Endometrial microvascular endothelial cells (primary cell): Measurements from ENCODE around the gene ISCU. TPM values are rescaled to one million over a fixed set of nuclear protein-coding genes. Genes with fewer than 3 reads are reported as not detected.
"Not testable (repeated sequence)": the region's sequence is repeated elsewhere in the genome, so short reads cannot be mapped to it uniquely, and the experiment has no call there.

ENCODE experiments used
- in situ Hi-C: cut with HindIII; loops from 2 replicates; pipeline ENCODE4 v1.10.0; 2017; ENCODE audit warnings: low sequenced_read_pairs, low pct_unique_long_range_greater_than_20kb; ENCODE audit errors: inconsistent ontology term
- total RNA-seq: library from RNA; depleted of rRNA; stranded (reverse); fragments of >200 nt; gene quantifications from one replicate; pipeline ENCODE4 v1.2.3, GENCODE V29; 2015; ENCODE audit errors: inconsistent ontology term

Gene ISCU
- total RNA-seq, 1 donor from 2014 or later: 113 TPM

DNA sequence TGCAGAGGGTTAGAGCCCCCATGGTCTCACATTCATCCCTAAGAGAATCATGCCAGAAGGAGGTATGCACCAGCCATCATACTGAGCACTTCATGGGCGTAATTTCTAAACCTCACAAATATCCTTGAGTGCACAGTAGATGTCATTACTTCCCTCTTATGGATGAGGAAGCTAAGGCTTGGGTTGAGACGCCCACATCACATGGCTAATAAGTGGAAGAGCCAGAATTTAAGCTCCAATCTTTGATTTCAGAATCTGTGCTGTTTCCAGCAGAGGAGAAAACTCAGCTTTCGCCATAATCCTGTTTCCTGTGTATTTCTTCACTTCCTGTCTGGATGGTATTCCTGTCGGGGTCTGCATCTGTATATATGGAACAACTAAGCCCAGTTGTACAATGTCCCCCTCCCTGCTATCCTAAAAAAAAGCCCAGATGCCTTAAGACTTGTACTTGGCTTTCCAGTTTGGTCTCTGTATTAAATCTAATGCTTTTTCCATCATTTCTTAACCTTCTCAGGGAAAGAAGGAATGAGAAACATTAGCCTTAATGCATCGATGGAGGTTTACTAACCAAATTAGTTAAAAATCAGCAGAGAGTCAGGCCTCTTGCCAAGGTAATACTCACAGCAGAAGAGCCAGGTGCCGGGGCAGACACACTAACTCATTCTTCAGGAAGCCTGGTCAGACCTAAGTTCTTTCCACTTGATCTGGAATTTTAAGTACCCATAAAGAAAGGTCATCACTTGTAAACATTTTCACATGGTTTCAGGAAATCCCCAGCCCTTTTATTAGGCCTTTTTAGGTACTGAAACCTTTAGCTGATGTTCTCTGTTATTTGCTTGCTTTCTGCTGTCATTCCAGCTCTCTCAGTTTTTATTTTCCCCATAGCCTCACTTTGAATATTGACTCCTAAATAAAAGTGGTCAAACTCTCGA, 5.3 kb downstream of the ISCU start:
- in situ Hi-C loops: no loop called here

GRCh38 chr12:108568338-108569154, 6.2 kb downstream of the ISCU start:
- in situ Hi-C loops: no loop called here

DNA sequence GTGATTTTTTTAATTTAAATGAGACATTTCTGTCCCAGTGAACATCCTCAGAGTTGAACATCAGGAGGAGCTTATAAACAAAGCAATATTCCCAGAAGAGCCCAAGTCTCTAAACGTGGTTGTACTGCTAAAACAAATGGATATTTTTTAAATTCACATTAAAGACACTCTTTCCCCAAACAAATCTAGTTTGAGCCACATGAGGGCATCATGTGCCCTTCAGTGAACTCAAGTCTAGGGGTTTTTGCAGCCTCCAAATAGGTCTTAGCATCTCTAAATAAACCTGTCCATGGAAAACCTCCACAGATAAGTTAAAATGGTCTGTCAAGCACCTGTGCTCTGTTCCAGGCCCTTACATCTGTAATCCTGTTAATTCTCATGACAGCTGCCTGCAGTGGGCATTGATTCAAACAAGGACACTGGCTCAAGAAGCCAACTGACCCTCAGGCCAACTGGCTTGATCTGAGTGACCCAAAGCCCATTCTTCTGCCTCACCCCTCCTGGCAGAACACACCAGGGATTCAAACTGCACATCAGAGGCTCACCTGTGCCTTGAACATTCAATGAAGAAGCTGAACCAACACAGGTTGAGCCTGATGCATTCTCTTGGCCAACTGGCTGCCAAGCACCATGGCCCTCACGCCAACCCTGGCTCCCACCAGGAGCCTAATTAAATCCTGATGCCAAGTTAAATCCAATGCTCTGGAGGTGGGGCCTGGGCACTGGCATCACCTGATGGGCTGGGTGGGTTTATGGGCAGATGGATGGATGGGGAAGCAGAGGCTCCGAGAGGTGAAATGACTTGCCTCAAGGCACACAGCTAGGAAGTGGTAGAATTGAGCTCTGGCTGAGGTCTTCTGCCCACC, 8.6 kb downstream of the ISCU start:
- in situ Hi-C loops: no loop called here

- in situ Hi-C loops: no loop called here
These were observed 9.3 kb downstream of the ISCU start for GRCh38 chr12:108571609-108572165.

DNA sequence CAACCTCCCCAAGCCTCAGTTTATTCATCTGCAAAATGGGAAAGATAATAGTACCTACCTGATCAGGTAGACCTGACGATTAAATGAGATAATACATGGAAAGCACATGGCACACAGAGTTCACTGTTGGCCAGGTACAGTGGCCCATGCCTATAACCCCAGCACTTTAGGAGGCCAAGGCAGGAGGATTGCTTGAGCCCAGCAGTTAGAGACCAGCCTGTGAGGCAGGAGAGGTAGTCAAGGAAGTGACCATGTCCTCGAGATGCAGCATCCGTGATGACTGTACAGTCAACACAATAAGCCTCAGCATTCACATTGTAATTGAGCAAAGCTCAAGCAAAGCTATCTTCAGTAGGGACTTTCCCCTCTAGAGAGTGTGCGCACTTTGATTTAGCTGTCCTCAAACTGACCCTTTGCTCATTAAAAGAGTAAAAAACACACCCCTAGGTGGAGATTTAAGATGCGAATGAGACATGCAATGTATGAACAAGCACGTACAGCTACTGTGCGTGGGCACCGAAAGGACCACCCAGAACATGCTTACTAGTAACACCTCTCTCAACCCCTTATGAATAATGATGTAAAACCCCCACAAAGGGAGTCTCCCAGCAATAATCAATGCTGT, 9.9 kb downstream of the ISCU start:
- in situ Hi-C loops: no loop called here

DNA sequence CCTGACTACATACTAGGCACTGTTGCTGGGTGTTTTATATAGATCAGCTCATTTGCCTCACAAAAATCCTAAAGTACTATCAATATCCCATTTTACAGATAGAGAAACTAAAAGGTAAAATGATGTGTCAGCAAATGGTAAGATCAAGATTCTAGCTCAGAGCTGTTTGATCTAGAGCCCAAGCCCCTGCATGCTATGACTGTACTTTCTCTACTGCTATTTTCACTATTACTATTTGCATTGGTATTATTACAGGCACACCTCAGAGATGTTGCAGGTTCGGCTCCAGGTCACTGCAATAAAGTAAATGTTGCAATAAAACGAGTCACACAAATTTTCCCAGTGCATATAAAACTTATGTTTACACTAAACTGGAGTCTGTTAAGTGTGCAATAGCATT, 10.9 kb downstream of the ISCU start:
- in situ Hi-C loops: no loop called here

- in situ Hi-C loops: not testable (repeated sequence)
These were observed 11.9 kb downstream of the ISCU start for GRCh38 chr12:108574276-108574675.

- in situ Hi-C loops: no loop called here
These were observed 13.0 kb downstream of the ISCU start for GRCh38 chr12:108575199-108575912.

DNA sequence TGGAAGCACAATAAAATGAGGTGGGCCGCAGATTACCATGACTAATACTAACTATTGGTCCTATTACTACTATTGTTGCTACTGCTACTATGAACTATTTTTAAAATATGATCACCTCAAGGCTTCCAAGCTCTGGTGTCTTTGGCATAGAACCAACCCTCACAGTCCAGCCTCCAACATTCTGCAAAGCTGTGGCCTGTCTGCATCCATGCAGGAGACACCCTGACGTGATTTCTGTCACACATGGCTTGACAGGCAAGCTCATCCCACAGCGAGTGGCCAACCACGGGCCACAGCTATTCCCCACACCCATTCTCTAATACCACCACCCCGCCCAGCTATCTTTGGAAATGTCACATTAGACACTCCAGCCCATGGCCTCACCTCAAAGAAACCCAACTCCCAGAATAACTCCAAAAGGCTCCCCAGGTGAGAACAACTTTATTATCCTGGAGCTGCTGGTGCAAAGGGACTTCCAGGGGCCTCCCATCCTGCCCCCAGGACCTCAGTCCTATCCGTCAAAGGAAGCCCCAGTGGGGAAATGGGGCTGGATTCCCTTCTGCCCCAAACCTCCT, 14.4 kb downstream of the ISCU start:
- in situ Hi-C loops: no loop called here

DNA sequence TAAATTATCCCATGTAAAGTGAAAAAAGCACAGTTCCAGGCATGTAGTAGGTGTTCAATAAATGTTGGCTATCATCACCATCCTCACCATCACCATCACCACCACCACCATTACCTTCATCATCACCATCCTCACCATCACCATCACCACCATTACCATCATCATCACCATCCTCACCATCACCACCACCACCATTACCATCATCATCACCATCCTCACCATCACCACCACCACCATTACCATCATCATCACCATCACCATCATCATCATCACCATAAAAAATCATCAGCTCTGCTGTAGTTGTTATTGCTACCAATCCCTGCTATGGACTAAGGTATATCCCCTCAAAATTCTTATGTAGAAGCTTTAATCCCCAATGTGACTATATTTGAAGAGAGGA, 15.1 kb downstream of the ISCU start:
- in situ Hi-C loops: no loop called here

GRCh38 chr12:108578264-108578663, 15.9 kb downstream of the ISCU start:
- in situ Hi-C loops: no loop called here

GRCh38 chr12:108578813-108579212, 16.4 kb downstream of the ISCU start:
- in situ Hi-C loops: no loop called here

- in situ Hi-C loops: no loop called here
These were observed 18.1 kb downstream of the ISCU start for GRCh38 chr12:108580531-108580930.

GRCh38 chr12:108581311-108582227, 19.2 kb downstream of the ISCU start:
- in situ Hi-C loops: no loop called here

GRCh38 chr12:108582509-108582908, 20.1 kb downstream of the ISCU start:
- in situ Hi-C loops: no loop called here

DNA sequence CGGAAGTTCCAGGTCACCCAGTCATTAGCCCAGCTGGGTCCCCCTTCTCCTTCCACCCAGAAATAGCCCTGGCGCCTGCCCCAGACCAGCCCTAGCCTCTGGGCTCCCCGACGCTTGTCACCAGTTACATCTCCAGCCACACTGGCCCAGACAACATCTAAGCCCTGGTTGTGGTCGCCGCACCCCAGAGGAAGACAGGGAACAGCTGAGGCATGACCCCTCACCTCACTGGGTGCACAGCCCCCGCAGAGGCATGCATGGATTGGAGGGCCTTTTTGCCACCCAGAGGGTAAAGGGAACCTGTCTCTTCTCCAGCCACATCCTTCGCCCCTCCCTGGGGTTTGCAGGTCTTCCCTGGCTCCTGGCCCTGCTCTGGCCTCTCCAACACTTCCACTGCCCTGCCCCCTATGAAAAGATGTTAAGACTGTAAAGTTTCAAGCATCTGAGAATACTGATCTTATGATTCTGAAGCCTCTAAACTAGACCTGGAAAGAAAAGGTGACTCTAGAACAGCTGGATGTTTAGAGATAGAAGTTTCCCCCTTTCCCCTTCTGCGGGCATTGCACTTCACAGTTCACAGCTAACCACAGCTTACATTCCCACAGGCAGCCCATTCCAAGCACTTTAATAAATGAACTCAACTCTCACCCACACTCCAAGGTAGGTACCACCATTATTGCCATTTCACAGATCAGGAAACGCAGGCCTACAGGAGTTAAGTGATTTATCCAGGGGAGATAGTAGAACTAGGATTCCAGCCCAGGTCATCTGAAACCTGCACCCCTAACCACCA, 20.8 kb downstream of the ISCU start:
- in situ Hi-C loops: no loop called here
